HCT116 (cell line): ENCODE measurements around the gene SON. TPM values are rescaled to one million over a fixed set of nuclear protein-coding genes. Genes with fewer than 3 reads are reported as not detected.

Experiments
- ATAC-seq: fragments of 200-7000 bp; cut with Tn5 transposase; 2 replicates; pipeline ENCODE4 v1.9.1; 2020; ENCODE audit warnings: mild to moderate bottlenecking, moderate library complexity
- BruUV-seq: library from RNA; stranded (reverse); fragments of 400-500 nt; replicated peaks from 2 replicates; lab custom pipeline; 2021; lab: Mats Ljungman, UMichigan
- CTCF ChIA-PET: fragments of 300-600 bp; sonication (Branson Sonifier 250); formaldehyde crosslinking; loops from one replicate; lab custom pipeline; 2021; ENCODE audit warnings: antibody characterized with exemption; lab: Charles Lee
- POLR2A ChIA-PET: fragments of 300-600, 350-600 bp; sonication (Branson Sonifier 250); formaldehyde crosslinking; loops from one replicate; lab custom pipeline; 2021; ENCODE audit warnings: antibody characterized with exemption; lab: Charles Lee
- RAD21 ChIA-PET, 2 experiments: fragments of 300-600 bp; sonication (Branson Sonifier 250); formaldehyde crosslinking; loops; one replicate each; lab custom pipeline; 2023; ENCODE audit warnings: low total read pairs in 2 of 2; ENCODE audit not compliant: uncharacterized antibody in 2 of 2, unreplicated experiment in 2 of 2, low non-redundant PET in 1 of 2; lab: Charles Lee
- DNase-seq: peaks from one replicate; pipeline ENCODE4 v3.0.0-alpha.2; 2010; ENCODE audit warnings: low read depth, low spot score
- H2AFZ ChIP-seq: fragments of 200-600 bp; shearing (Covaris generic), sonication (generic); 2 replicates; pipeline ENCODE4 v1.6.1; 2017; ENCODE audit warnings: low read depth, mixed run types, mixed read lengths, antibody characterized with exemption, low read length; ENCODE audit not compliant: poor library complexity, severe bottlenecking
- H3K27ac ChIP-seq: 2 replicates; pipeline ENCODE4 v1.5.1; 2012; ENCODE audit warnings: low read depth, low read length
- H3K27me3 ChIP-seq: fragments of 200-600 bp; sonication (generic); 2 replicates; pipeline ENCODE4 v1.6.1; 2016; ENCODE audit warnings: mixed run types, low read length, mixed read lengths; ENCODE audit not compliant: insufficient read depth
- H3K36me3 ChIP-seq, 2 experiments: fragments of 200-500 bp in 1 of 2; fragments of 200-600 bp in 1 of 2; sonication (Bioruptor generic) in 1 of 2; sonication (generic) in 1 of 2; 2 replicates each; pipeline versions ENCODE4 v1.5.1 to v1.6.1; 2014 to 2016; ENCODE audit warnings: low read length in 2 of 2, inconsistent platforms in 1 of 2, mixed read lengths in 1 of 2, mixed run types in 1 of 2; ENCODE audit not compliant: insufficient read depth in 2 of 2, control insufficient read depth in 1 of 2
- H3K4me1 ChIP-seq, 2 experiments: fragments of 200-600 bp in 1 of 2; sonication (generic) in 1 of 2; 2 replicates each; pipeline versions ENCODE4 v1.5.1 to v1.6.1; 2012 to 2017; ENCODE audit warnings: low read length in 2 of 2, inconsistent platforms in 1 of 2, mild to moderate bottlenecking in 1 of 2, mixed read lengths in 1 of 2, mixed run types in 1 of 2, moderate library complexity in 1 of 2; ENCODE audit not compliant: insufficient read depth in 2 of 2, control insufficient read depth in 1 of 2
- H3K4me2 ChIP-seq: fragments of 200-600 bp; sonication (generic); 2 replicates; pipeline ENCODE4 v1.6.1; 2017; ENCODE audit warnings: mixed run types, low read length, mixed read lengths
- H3K4me3 ChIP-seq, 2 experiments: fragments of 200-600 bp in 1 of 2; sonication (generic) in 1 of 2; replicated peaks in 1 of 2; 2 replicates each; pipeline ENCODE4 v1.5.1; 2011 to 2016; ENCODE audit warnings: low read length in 2 of 2, control low read depth in 1 of 2, low read depth in 1 of 2, mild to moderate bottlenecking in 1 of 2, mixed read lengths in 1 of 2, mixed run types in 1 of 2
- H3K79me2 ChIP-seq: fragments of 200-600 bp; sonication (generic); 2 replicates; pipeline ENCODE4 v1.6.1; 2017; ENCODE audit warnings: mild to moderate bottlenecking, mixed run types, low read length, moderate library complexity, mixed read lengths; ENCODE audit not compliant: insufficient read depth
- H3K9ac ChIP-seq: fragments of 200-600 bp; sonication (generic); 2 replicates; pipeline ENCODE4 v1.6.1; 2016; ENCODE audit warnings: low read length, mixed read lengths
- H3K9me2 ChIP-seq: fragments of 200-600 bp; sonication (generic), shearing (Covaris generic); 2 replicates; pipeline ENCODE4 v1.6.1; 2017; ENCODE audit warnings: mixed run types, mild to moderate bottlenecking, moderate library complexity; ENCODE audit not compliant: insufficient read depth
- H3K9me3 ChIP-seq, 2 experiments: fragments of 200-500 bp in 1 of 2; fragments of 200-600 bp in 1 of 2; sonication (Bioruptor generic) in 1 of 2; sonication (generic) in 1 of 2; 2 replicates each; pipeline ENCODE4 v1.6.1; 2014 to 2017; ENCODE audit warnings: low read length in 2 of 2, mixed read lengths in 2 of 2, inconsistent platforms in 1 of 2, low read depth in 1 of 2, mild to moderate bottlenecking in 1 of 2, mixed run types in 1 of 2, moderate library complexity in 1 of 2; ENCODE audit not compliant: control insufficient read depth in 1 of 2, insufficient read depth in 1 of 2
- H4K20me1 ChIP-seq: fragments of 200-600 bp; sonication (generic), shearing (Covaris generic); 2 replicates; pipeline ENCODE4 v1.6.1; 2017; ENCODE audit warnings: mixed run types, mild to moderate bottlenecking, moderate library complexity; ENCODE audit not compliant: insufficient read depth
- EGR1 ChIP-seq: IDR thresholded peaks from 2 replicates; pipeline ENCODE4 v1.6.1; 2012; ENCODE audit warnings: low read depth
- EZH2 ChIP-seq: fragments of 200-600 bp; sonication (generic); IDR thresholded peaks from 2 replicates; pipeline ENCODE4 v1.6.1; 2017; ENCODE audit warnings: antibody characterized with exemption, mixed run types
- EZH2phosphoT487 ChIP-seq: fragments of 200-600 bp; IDR thresholded peaks from 2 replicates; pipeline ENCODE4 v1.6.1; 2018; ENCODE audit warnings: antibody characterized with exemption, borderline replicate concordance
- FOSL1 ChIP-seq: IDR thresholded peaks from 2 replicates; pipeline ENCODE4 v1.6.1; 2012; ENCODE audit warnings: low read depth
- JUND ChIP-seq: IDR thresholded peaks from 2 replicates; pipeline ENCODE4 v1.6.1; 2012
- RAD21 ChIP-seq: IDR thresholded peaks from 2 replicates; pipeline ENCODE4 v1.6.1; 2012; ENCODE audit warnings: low read depth, mild to moderate bottlenecking
- REST ChIP-seq: IDR thresholded peaks from 2 replicates; pipeline ENCODE4 v1.6.1; 2012; ENCODE audit warnings: low read depth
- SIN3A ChIP-seq: IDR thresholded peaks from 2 replicates; pipeline ENCODE4 v1.6.1; 2012; ENCODE audit warnings: low read depth
- SP1 ChIP-seq: IDR thresholded peaks from 2 replicates; pipeline ENCODE4 v1.6.1; 2012; ENCODE audit warnings: low read depth
- YY1 ChIP-seq: IDR thresholded peaks from 2 replicates; pipeline ENCODE4 v1.6.1; 2011; ENCODE audit warnings: low read length, low read depth, moderate library complexity, mild to moderate bottlenecking; ENCODE audit not compliant: insufficient replicate concordance; ENCODE audit errors: extremely low read depth
- ZFX ChIP-seq: fragments of 450-650 bp; IDR thresholded peaks from 2 replicates; pipeline ENCODE4 v1.6.1; 2017
- ZNF274 ChIP-seq: fragments of 200-500 bp; sonication (Bioruptor generic); IDR thresholded peaks from 2 replicates; pipeline ENCODE4 v1.6.1; 2014; ENCODE audit warnings: mild to moderate bottlenecking, low read depth, low read length, inconsistent platforms
- intact Hi-C: fragments of 100-400 bp; cut with micrococcal nuclease; formaldehyde crosslinking; loops from 2 replicates; pipeline ENCODE4 v1.10.0; 2022
- total RNA-seq: library from RNA; stranded (reverse); gene quantifications from one replicate; pipeline ENCODE4 v1.2.1, GENCODE V29; 2021; ENCODE audit not compliant: unreplicated experiment

Gene SON
- total RNA-seq, 1 experiment from 2014 or later = 195 TPM

- CTCF ChIA-PET = interaction anchor here (1.0 to 2.0 kb wide), 3 partner anchors 12 to 816 kb away, joined by 4 to 17 read pairs (median 4); partner anchors contain the start of gene PAXBP1
- Histone ChIP-seq H2AFZ (no peak overlapping the region), H3K9ac (peak overlapping the region; percentile 95), H3K4me3 (peak overlapping the region; percentile 86 to 88), H3K4me2 (peak overlapping the region; percentile 95), H3K27me3 (no peaks in the 10 kb centered on the region), H3K27ac (peak overlapping the region; percentile 86), H3K9me2 (no peaks in the 10 kb centered on the region), H3K36me3 (peaks cover 14 to 20% of the 10 kb centered on the region in 2 experiments; a peak in 3 of 4 replicates), H3K79me2 (peaks cover 45% of the 10 kb centered on the region), H4K20me1 (no peaks in the 10 kb centered on the region), H3K4me1 (peaks cover 6 to 21% of the 10 kb centered on the region in 2 experiments; a peak in 3 of 4 replicates), H3K9me3 (no peaks in the 10 kb centered on the region)
- TF ChIP-seq ZFX (peak; percentile 76), EZH2 (no peak)
- POLR2A ChIA-PET = interaction anchor here (0.7 to 1.6 kb wide), 9 partner anchors 8 to 45 kb away, joined by 3 to 4 read pairs (median 3); partner anchors contain the start of gene SON
- RAD21 ChIA-PET = no interaction called here
- DNase-seq (no peak), ATAC-seq (peak; percentile 42)
- intact Hi-C loops = no loop called here
- BruUV-seq = TSS peak; percentile 42
Observed at GRCh38 chr21:33587792-33588484, 45.1 kb downstream of the SON start.

GRCh38 chr21:33588485-33589335 is 45.9 kb downstream of the SON start, which contains the start of gene DONSON:
DONSON (minus strand) TSS chr21:33588684; CDS start chr21:33588641, 43 bp downstream.
- ChIA-PET POLR2A (interaction anchor here (0.7 to 1.6 kb wide), 9 partner anchors 8 to 46 kb away, joined by 3 to 4 read pairs (median 3); partner anchors contain the start of gene SON), RAD21 (no interaction called here), CTCF (interaction anchor here (0.7 to 2.0 kb wide), 5 partner anchors 11 to 1019 kb away, joined by 3 to 17 read pairs (median 4); partner anchors contain the start of gene PAXBP1)
- no peaks in the 10 kb centered on the region for H3K27me3 ChIP-seq
- TSS peak; percentile 84 for BruUV-seq
- DNase-seq = peak; percentile 35
- peaks cover 6 to 21% of the 10 kb centered on the region in 2 experiments; a peak in 3 of 4 replicates for H3K4me1 ChIP-seq
- H3K9me3 ChIP-seq = no peaks in the 10 kb centered on the region
- H3K27ac ChIP-seq = peak within 1 kb of the TSS; percentile 86
- intact Hi-C loops = no loop called here
- H3K36me3 ChIP-seq = peaks cover 8 to 20% of the 10 kb centered on the region in 2 experiments; a peak in 3 of 4 replicates
- peak within 1 kb of the TSS; percentile 95 for H3K9ac ChIP-seq
- no peaks in the 10 kb centered on the region for H4K20me1 ChIP-seq
- peak within 1 kb of the TSS; percentile 86 to 88 for H3K4me3 ChIP-seq
- H3K79me2 ChIP-seq = peaks cover 41% of the 10 kb centered on the region
- peak; percentile 93 for ATAC-seq
- peak within 1 kb of the TSS; percentile 95 for H3K4me2 ChIP-seq
- H2AFZ ChIP-seq = peak within 1 kb of the TSS; percentile 86
- H3K9me2 ChIP-seq = no peaks in the 10 kb centered on the region
- TF ChIP-seq FOSL1 = no peak
- no peak for TF ChIP-seq REST
- peak; percentile 58; the same call in 1 of the 2 replicates for TF ChIP-seq ZFX
- no peak for TF ChIP-seq ZNF274
- TF ChIP-seq RAD21 = no peak
- TF ChIP-seq EZH2phosphoT487 = no peak
- TF ChIP-seq SIN3A = peak; percentile 46; the same call in 1 of the 2 replicates
- no peak for TF ChIP-seq YY1
- peak; percentile 80 for TF ChIP-seq EGR1
- TF ChIP-seq SP1 = 0 out of 2 replicates have a peak, but pooled peaks have one; percentile 39
- TF ChIP-seq JUND = no peak
